PC-3 (cell line): ENCODE measurements around the gene ZIM2. TPM values are rescaled to one million over a fixed set of nuclear protein-coding genes. Genes with fewer than 3 reads are reported as not detected.

Experiments used
- ATAC-seq: fragments of 200-7000 bp; cut with Tn5 transposase; 2 replicates; pipeline ENCODE4 v1.9.1; 2020; ENCODE audit warnings: mild to moderate bottlenecking, moderate library complexity
- BruUV-seq: library from RNA; stranded (reverse); fragments of 400-500 nt; replicated peaks from 2 replicates; lab custom pipeline; 2021; lab: Mats Ljungman, UMichigan
- CTCF ChIA-PET: fragments of 300-600 bp; sonication (Branson Sonifier 250); formaldehyde crosslinking; loops from one replicate; lab custom pipeline; 2022; ENCODE audit warnings: antibody characterized with exemption; lab: Charles Lee
- POLR2A ChIA-PET: fragments of 300-600 bp; sonication (Branson Sonifier 250); formaldehyde crosslinking; loops from one replicate; lab custom pipeline; 2022; ENCODE audit warnings: antibody characterized with exemption; ENCODE audit not compliant: unreplicated experiment; lab: Charles Lee
- DNase-seq: peaks from one replicate; pipeline ENCODE4 v3.0.0-alpha.2; 2015
- H2AFZ ChIP-seq: fragments of 300-600 bp; sonication (generic); 2 replicates; pipeline ENCODE4 v1.6.0; 2016; ENCODE audit warnings: antibody characterized with exemption, low read length
- H3F3A ChIP-seq: fragments of 300-600 bp; sonication (generic); one replicate; pipeline ENCODE4 v1.6.0; 2017; ENCODE audit warnings: antibody characterized with exemption, low read length, control low read depth, mild to moderate bottlenecking; ENCODE audit not compliant: unreplicated experiment
- H3K27ac ChIP-seq: fragments of 300-600 bp; sonication (generic); 2 replicates; pipeline ENCODE4 v1.5.1; 2016; ENCODE audit warnings: mild to moderate bottlenecking, low read length
- H3K27me3 ChIP-seq: fragments of 300-600 bp; sonication (generic); 2 replicates; pipeline ENCODE4 v1.6.1; 2016; ENCODE audit warnings: low read length, mixed read lengths
- H3K36me3 ChIP-seq: fragments of 300-600 bp; sonication (generic); 2 replicates; pipeline ENCODE4 v1.6.1; 2016; ENCODE audit warnings: low read depth, mixed run types, low read length, mixed read lengths
- H3K4me1 ChIP-seq: fragments of 300-600 bp; sonication (generic); 2 replicates; pipeline ENCODE4 v1.5.1; 2016; ENCODE audit warnings: low read length; ENCODE audit not compliant: insufficient read depth
- H3K4me2 ChIP-seq: fragments of 300-600 bp; sonication (generic); 2 replicates; pipeline ENCODE4 v1.6.0; 2016; ENCODE audit warnings: low read length
- H3K4me3 ChIP-seq: fragments of 300-600 bp; sonication (generic); 2 replicates; pipeline ENCODE4 v1.5.1; 2016; ENCODE audit warnings: mild to moderate bottlenecking, low read length, mixed read lengths
- H3K79me2 ChIP-seq: fragments of 300-600 bp; sonication (generic); 2 replicates; pipeline ENCODE4 v1.6.1; 2017; ENCODE audit warnings: low read length, mixed read lengths
- H3K9ac ChIP-seq: fragments of 300-600 bp; sonication (generic); 2 replicates; pipeline ENCODE4 v1.6.0; 2016; ENCODE audit warnings: mild to moderate bottlenecking, low read length
- H3K9me2 ChIP-seq: fragments of 300-600 bp; sonication (generic); replicated peaks from 2 replicates; pipeline ENCODE4 v1.6.1; 2016; ENCODE audit warnings: mixed run types, low read length, mixed read lengths
- H3K9me3 ChIP-seq: fragments of 300-600 bp; sonication (generic); 2 replicates; pipeline ENCODE4 v1.6.1; 2016; ENCODE audit warnings: low read length, mixed read lengths
- H4K20me1 ChIP-seq: fragments of 300-600 bp; sonication (generic); 2 replicates; pipeline ENCODE4 v1.6.1; 2016; ENCODE audit warnings: low read length, mixed read lengths
- CTCF ChIP-seq: fragments of 300-600 bp; sonication (generic); conservative IDR thresholded peaks from 2 replicates; pipeline ENCODE4 v1.5.1; 2017; ENCODE audit warnings: antibody characterized with exemption, low read depth, mild to moderate bottlenecking, low read length
- EZH2 ChIP-seq: fragments of 300-600 bp; sonication (generic); IDR thresholded peaks from one replicate; pipeline ENCODE4 v1.6.1; 2017; ENCODE audit warnings: antibody characterized with exemption, mild to moderate bottlenecking, low read length; ENCODE audit not compliant: unreplicated experiment
- EZH2phosphoT487 ChIP-seq: fragments of 300-600 bp; sonication (generic); IDR thresholded peaks from 2 replicates; pipeline ENCODE4 v1.6.1; 2018; ENCODE audit warnings: mild to moderate bottlenecking, antibody characterized with exemption, low read length, borderline replicate concordance
- intact Hi-C: fragments of 100-400 bp; cut with micrococcal nuclease; formaldehyde crosslinking; loops from 2 replicates; pipeline ENCODE4 v1.9.0; 2023
- total RNA-seq: library from RNA; depleted of rRNA; stranded (reverse); fragments of >200 nt; gene quantifications from 2 replicates; pipeline ENCODE4 v1.2.3, GENCODE V29; 2014

The ZIM2 gene
- total RNA-seq, 1 experiment from 2014 or later = not detected

- no peak overlapping the region for H3K4me2 ChIP-seq
- no TSS peak for BruUV-seq
- peak; percentile 9 for DNase-seq
- no peak for ATAC-seq
- ChIA-PET POLR2A (no interaction called here), CTCF (no interaction called here)
- intact Hi-C loops = no loop called here
- H3K4me3 ChIP-seq = no peak overlapping the region
- H3K4me1 ChIP-seq = no peaks in the 10 kb centered on the region
- H3K27me3 ChIP-seq = no peaks in the 10 kb centered on the region
- TF ChIP-seq EZH2 = no peak
- TF ChIP-seq CTCF = no peak
- TF ChIP-seq EZH2phosphoT487 = no peak
- no peak overlapping the region for H2AFZ ChIP-seq
- H3K27ac ChIP-seq = no peak overlapping the region
- H3K9me2 ChIP-seq = no peaks in the 10 kb centered on the region
- no peaks in the 10 kb centered on the region for H3K36me3 ChIP-seq
- no peak overlapping the region for H3K9ac ChIP-seq
- no peaks in the 10 kb centered on the region for H3K79me2 ChIP-seq
- no peaks in the 10 kb centered on the region for H3F3A ChIP-seq
- no peaks in the 10 kb centered on the region for H4K20me1 ChIP-seq
- H3K9me3 ChIP-seq = peaks cover 34% of the 10 kb centered on the region
These were observed 107.5 kb downstream of the ZIM2 start for GRCh38 chr19:56732976-56733375.

GRCh38 chr19:56727677-56728076 lies 112.8 kb downstream of the ZIM2 start:
- intact Hi-C loops = loop anchor here (10.0 kb wide), 1 partner anchor 107 kb away; no protein-coding TSS in a partner anchor
- H4K20me1 ChIP-seq = no peaks in the 10 kb centered on the region
- no peaks in the 10 kb centered on the region for H3F3A ChIP-seq
- TF ChIP-seq EZH2phosphoT487 (no peak), EZH2 (no peak), CTCF (no peak)
- no peak for DNase-seq
- no peak overlapping the region for H3K4me3 ChIP-seq
- CTCF ChIA-PET = no interaction called here
- H3K4me1 ChIP-seq = no peaks in the 10 kb centered on the region
- no peaks in the 10 kb centered on the region for H3K79me2 ChIP-seq
- H3K4me2 ChIP-seq = no peak overlapping the region
- no peak overlapping the region for H3K27ac ChIP-seq
- no peak overlapping the region for H2AFZ ChIP-seq
- peaks cover 24% of the 10 kb centered on the region; the same call in 1 of the 2 replicates for H3K9me3 ChIP-seq
- no peaks in the 10 kb centered on the region for H3K27me3 ChIP-seq
- BruUV-seq = no TSS peak
- POLR2A ChIA-PET = no interaction called here
- no peaks in the 10 kb centered on the region for H3K9me2 ChIP-seq
- no peaks in the 10 kb centered on the region for H3K36me3 ChIP-seq
- ATAC-seq = no peak
- H3K9ac ChIP-seq = no peak overlapping the region

- Histone ChIP-seq H3K36me3 (no peaks in the 10 kb centered on the region), H4K20me1 (no peaks in the 10 kb centered on the region), H3F3A (no peaks in the 10 kb centered on the region), H2AFZ (no peak overlapping the region), H3K79me2 (no peaks in the 10 kb centered on the region), H3K27me3 (no peaks in the 10 kb centered on the region), H3K4me3 (no peak overlapping the region), H3K27ac (no peak overlapping the region), H3K9ac (no peak overlapping the region), H3K4me2 (no peak overlapping the region), H3K4me1 (no peaks in the 10 kb centered on the region), H3K9me2 (no peaks in the 10 kb centered on the region), H3K9me3 (peaks cover 27% of the 10 kb centered on the region)
- no TSS peak for BruUV-seq
- ATAC-seq (no peak), DNase-seq (peak; percentile 44)
- ChIA-PET POLR2A (no interaction called here), CTCF (no interaction called here)
- intact Hi-C loops = loop anchor here (10.0 kb wide), 1 partner anchor 109 kb away; no protein-coding TSS in a partner anchor
- TF ChIP-seq EZH2 (no peak), EZH2phosphoT487 (no peak), CTCF (peak; percentile 63)
These were observed 114.6 kb downstream of the ZIM2 start for GRCh38 chr19:56725829-56726424.
